HG03520 (cell line): Measurements from ENCODE around the gene MBOAT7.

ENCODE experiments used
- ATAC-seq: cut with Tn5 transposase; IDR thresholded peaks from one replicate; pipeline ENCODE4 v1.9.1; 2021; ENCODE audit warnings: mild to moderate bottlenecking, moderate library complexity; ENCODE audit not compliant: unreplicated experiment

Gene MBOAT7

DNA sequence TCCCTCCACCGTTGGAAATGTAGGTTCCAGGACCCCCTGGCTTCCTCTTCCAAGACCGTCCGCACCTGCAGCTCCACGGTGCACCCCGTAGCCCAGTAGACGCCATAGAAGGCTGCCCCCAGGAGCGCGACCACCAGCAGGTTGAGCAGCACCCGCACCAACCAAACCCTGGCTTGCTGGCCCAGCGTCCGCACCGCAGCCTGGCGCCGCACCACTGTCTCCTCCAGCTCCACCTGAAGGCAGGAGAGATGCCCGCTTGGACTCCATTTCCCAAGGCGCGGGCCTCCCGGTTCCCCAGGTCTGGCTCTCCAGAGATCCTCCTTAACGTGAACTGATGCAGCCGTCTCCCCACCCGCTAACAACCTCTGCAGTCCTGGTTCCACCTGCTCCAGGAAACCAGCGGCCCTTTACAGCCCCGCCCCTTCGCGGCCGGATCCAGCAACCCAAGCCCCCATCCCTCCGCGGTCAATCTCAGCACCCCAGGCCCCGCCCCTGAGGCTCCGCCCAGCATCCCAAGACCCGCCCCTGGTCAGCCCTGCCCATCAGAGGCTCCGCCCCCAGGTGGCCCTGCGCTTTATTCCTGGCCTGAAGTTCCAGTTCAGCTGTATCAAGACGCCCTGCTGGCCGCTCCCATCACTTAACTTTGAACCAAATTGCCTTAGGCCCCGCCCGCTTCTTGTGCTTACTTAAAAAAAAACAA is 24.9 kb downstream of the MBOAT7 start:
- no peak for ATAC-seq

DNA sequence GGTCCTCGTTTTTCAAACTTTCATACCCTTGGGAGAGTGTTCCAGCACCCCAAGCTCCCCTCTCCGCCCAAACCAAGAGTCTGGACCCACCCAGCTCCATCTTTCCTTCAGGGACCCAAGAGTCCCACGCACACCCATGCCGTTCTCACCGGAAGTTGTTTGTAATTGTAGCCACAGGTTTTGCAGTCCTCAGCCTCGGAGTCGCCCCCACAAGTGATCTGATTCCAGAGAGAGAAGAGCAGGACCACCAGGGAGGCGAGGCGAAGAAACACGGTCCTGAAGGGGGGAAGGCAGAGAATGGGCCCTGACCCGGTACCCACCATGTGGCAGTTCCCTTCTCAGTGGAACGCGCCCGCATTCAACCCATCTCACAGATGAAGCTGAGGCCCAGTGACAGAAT is 26.5 kb downstream of the MBOAT7 start:
- ATAC-seq = no peak

DNA sequence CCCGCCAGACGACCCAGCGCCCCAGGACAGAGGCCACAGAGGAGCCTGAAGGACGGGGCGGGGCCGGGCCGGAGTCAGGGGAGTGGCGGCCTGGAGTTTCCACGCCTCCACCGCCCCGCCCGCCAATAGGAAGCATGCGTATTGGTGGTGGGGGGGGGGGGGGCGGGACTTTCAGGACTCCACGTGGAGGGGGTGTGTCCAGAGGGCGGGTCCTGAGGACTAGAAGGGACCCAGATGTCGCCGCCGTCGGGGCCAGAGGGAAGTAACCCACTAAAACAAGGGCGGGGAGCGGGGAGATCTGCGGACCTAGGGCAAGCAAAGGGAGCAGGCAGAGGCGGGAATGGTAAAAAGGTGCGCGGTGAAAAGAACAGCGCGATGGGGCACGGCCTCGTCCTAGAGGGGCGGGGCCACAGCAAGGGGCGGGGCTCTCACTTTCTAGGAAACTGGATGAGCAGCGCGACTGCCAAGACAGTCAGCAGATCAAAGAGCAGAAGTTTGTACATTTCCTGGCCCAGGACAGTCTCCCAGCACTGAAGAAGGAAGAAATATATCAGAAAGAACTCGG is 27.1 kb downstream of the MBOAT7 start:
- ATAC-seq = no peak

DNA sequence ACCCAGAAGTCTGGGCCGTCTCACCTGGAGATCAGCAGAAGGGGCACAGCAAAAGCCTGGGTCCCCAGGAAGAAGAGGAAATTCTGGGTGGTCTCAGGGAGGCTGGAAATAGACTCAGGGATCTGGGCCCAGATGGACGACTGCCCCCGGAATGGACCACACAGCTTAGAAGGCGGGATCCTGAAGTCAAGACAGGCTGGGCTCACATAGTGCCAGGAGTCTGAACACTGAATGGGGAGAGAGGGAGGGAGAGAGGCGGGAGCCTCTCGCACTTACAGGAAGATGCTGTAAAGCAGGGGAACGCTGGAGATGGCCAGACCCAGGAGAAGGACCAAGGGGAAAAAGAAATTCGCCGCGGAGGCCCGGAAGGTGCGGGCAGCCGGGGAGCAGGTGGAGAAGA is 28.5 kb downstream of the MBOAT7 start:
- no peak for ATAC-seq

DNA sequence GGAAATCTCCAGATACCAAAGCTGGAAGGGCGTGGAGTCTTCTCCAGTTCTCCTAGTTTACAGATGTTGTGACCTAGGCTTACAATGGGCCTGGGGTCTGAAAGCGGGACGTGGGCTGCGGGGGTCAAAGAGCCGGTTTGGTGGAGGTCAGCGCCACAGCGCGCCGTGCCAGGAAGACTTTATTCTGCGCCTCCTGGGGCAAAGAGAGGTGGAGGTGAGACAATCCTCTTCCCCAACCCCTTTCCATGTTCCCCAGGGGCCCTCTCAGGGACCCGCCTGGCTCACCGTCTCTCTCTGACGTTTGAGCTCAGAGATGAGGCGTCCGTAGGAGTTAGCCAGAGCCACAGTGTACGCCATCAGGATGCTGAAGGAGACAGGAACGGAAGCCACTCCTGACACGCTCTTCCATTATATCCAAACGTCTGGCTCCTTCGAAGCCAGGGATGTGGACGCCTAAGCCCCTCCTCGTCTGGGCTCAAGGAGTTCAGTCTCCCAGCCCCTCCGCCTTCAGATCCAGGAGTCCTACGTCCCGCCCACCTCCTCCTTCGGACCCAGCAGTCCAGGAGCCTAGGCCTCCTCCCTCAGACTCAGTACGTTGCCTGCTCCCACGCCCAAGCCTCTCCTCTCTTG is 29.1 kb downstream of the MBOAT7 start:
- ATAC-seq = no peak

DNA sequence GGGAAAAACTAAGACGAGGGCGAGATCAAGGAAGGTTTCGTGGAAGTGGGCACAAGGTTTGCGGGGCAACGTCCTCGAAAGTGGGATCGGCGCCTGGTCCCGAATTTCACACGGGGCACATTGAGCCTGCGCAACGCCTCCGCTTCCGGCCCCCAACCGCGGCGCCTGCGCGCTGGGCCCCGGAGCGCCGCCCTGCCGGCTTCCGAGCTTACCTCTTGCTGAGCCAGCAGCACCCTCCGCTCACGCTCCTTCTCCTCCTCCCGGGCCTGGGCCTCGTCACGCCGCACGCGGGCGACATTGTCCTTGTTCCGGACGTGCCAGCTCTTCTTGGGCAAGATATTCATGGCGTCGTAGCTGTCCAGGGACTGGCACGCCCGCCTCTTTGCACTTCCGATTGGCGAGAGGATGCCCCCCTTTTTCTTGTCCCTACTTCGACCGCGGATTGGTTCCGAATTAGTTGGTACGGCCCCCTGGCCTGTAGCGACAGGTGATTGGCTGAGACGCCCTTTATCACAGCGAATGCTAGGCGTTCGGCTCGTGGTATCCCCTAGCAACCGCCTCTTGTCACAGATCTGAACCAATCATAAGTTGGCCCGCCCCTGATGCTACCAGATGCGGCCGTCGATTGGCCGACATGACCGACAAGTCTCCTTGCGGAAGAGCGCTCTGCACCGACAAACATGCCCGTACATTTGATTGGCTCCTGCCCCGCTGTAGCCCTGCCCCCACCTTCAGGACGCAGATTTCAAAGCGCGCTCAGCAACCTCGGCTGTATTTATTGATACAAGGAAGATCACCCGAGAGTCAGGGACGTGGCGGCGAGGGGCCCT is 29.8 kb downstream of the MBOAT7 start, which contains the start of gene LENG1:
TSS of gene LENG1 (minus strand) at position 370 of the 830 bp plus-strand sequence. CDS start at position 344, 26 bp downstream.
- peak; percentile 89 for ATAC-seq

DNA sequence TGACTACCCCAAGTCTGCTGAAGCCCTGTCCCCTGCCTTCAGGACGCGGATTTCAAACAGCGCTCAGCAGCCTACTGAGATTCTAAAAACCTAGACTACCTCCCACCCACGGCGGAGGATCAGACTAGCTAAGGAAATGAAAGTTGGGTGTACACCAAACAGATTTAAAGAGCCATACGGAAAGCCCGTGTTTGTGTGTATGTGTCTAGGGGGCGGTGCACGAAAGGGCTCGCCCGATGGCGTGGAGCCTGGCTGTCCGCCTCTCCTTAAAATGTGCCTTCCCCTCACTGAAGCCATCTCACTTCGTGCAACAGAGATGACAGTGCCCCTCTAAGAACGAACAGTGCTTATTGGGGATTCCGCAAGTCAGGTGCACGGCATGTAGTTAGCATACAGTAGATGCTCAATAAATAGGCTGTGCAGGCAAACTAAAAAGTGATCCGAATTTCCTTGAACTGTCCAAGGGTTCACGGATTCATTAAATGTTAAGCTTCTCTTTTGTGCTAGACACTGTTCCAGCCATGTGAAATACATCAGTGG is 30.5 kb downstream of the MBOAT7 start:
- ATAC-seq = no peak

DNA sequence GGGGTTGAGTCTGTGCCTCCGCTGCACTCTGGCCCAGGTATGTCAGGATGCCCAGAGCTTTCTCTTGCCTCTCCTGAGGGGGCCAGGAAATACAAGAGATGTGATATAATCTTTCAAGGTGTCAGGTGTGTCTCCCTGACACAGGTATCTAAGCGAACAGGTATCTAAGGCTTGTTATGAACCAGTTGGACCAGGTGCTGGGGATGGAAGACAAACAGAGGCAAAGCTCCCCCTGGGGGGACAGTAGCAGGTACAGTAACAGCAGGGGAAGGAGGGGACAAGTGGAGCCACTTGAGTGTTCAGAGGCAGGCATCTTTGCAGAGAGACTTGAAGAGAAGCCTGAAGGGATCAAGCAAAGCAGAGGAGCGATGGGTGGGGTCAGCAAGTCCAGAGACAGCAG is 32.4 kb downstream of the MBOAT7 start:
- ATAC-seq = no peak

DNA sequence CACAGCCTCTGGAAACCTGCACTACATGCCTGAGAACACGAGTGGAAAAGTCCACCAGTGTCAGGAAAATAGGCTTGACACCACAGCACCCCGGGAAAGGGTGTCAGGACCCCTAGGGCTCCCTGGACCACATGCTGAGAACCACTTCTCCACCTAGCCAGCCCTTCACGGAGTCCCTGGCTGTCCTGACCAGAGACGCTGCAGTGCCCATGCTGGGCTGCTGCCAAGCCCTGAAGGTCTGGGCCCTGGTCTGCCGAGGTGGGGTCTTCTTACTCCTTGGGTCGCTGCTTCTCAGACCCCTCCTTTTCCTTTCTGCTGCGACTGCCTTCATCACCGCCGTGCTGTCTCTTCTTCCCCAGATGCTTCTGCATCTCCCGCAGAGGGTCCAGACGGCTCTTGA is 32.9 kb downstream of the MBOAT7 start:
- no peak for ATAC-seq

DNA sequence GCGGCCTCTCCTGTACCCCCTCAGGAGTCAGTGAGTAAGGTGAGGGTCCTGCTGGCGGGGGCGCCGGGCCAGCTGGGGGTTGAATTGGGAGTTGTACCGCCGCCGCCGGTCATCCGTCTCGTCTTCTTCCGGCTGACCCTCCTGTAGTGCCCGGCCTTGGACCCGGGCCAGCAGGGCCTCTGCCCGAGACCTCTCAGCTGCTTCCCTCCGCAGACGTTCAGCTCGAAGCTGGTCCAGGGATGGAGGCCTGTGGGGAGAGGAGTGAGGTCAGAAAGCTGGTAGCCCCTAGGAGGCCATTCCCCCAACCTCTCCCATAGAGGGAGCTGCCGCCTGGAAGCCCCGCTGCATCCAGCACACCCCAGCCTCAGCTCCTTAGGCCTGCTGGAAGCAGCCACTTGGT is 33.7 kb downstream of the MBOAT7 start:
- no peak for ATAC-seq

DNA sequence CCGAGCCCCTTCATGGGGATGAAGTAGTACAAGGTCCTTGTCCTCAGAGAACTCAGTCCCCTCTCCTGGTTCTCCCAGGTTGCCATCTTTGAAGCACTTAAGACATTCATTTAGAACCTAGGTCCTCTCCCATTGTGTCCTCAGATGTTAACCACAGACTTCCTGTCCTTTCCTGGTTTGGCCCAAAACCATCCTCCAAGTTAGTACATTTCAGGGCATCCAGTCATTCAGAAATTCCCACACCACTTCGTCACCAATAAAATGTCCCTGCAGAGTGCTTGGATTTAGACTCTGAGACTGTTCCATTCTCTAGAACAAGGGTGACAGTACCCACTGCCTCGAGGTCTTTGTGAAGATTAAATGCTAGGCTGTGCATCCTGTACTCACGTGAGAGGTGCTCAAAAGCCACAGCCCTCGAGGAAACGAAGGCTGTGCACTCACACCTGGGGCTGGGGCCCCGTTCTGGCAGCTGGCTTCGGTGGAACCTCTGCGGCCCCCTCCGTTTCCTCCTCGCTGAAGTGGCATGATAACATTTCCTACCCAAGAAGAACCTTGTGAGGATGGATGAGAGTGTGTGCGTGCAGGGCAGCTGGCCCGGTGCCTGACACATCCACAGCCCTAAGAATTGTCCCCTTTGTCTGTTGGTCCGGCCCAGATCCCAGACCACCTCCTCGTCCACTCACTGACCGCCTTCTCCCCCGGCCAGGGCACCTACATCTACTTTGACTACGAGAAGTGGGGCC is 34.6 kb downstream of the MBOAT7 start:
- no peak for ATAC-seq

DNA sequence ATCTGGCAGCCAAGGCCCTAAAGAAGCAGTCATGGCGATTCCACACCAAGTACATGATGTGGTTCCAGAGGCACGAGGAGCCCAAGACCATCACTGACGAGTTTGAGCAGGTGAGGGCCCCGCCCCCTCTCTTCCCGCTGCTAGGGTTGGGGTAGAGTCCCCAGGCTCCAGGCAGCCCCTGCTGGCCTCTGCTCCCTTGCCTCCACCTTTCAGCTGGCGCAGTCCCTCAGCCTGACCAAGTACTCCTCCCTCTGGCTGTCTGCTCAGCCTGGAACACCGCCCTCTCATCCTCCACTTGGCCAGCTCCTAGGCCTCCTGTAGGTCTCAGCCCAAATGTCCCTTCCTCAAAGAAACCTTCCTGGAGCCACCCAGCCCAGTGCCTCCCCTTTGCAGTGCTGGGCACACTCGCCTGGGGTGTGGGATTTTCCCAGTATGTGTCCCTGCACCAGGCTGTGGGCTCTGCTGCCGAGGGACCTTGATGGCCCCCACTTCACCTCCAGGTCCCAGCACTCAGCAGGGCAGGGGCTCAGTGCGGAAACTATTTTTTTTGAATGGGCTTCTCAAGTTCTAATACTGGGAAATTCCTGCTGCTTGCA is 35.6 kb downstream of the MBOAT7 start:
- ATAC-seq = no peak

DNA sequence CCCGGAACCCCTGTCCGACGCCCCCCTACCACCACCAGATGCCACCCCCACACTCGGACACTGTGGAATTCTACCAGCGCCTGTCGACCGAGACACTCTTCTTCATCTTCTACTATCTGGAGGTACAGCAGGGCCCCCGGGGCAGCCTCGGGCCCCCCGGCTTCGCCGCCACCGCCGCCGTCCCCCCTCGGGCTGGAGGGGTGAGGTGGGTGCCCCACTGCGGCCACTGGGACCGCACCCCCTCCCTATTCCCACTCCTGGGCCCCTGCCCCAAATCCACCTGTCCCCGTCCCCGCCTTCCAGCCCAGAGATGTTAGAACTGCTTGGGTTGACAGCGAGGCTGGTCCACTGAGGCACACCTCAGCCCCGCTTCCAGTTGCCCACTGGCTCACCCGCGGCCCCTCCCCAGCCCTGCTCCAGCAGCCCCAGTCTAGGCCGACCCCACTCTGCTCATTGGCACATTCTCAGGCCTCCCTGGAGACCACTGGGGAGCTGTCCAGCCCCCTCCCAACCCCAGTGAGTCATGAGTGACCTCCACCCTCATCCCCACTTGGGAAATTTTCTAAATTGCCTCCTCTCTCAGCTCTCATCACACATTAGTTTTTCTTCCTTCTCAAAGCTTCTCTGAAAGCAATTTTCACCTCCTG is 36.4 kb downstream of the MBOAT7 start:
- no peak for ATAC-seq

DNA sequence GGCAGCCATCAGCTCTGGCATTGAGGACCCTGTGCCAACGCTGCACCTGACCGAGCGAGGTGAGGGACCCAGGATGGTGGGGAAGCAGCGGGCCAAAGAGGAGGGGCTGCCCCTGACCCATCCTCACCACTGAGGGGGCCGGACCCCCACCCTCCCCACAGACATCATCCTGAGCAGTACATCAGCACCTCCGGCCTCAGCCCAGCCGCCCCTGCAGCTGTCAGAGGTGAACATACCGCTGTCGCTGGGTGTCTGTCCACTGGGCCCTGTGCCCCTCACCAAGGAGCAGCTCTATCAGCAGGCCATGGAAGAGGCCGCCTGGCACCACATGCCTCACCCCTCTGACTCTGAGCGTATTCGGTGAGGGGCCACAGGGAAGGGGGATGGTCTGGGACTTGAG is 37.1 kb downstream of the MBOAT7 start:
- no peak for ATAC-seq

DNA sequence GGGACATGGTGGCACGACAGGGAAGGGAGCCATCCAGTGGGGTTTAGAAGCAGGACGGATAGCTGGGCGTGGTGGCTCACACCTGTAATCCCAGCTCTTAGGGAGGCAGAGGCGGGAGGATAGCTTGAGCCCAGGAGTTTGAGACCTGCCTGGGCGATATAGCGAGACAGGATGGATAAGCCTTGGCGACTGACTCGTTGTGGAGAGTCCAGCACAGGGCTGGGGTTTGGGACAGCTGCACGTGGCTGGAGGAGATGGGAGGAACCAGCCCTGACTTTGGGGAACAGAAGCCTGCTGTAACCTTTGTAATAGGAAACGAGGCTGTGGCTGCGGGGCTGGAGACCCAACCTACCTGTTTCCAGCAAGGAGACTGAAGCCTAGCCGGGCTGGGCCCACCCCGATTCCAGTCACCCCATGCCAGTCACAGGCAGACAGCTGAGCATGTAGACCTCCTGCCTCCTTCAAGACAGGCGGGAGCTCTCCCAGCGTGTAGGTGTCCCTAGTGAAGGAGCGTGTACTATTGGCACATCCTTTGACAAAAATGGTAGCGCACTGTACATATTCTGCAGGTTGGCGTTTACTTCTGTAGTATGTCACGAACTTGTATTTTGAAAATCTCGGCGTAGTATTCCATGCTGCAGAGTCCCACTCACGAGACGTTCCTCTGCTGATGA is 37.9 kb downstream of the MBOAT7 start:
- no peak for ATAC-seq

DNA sequence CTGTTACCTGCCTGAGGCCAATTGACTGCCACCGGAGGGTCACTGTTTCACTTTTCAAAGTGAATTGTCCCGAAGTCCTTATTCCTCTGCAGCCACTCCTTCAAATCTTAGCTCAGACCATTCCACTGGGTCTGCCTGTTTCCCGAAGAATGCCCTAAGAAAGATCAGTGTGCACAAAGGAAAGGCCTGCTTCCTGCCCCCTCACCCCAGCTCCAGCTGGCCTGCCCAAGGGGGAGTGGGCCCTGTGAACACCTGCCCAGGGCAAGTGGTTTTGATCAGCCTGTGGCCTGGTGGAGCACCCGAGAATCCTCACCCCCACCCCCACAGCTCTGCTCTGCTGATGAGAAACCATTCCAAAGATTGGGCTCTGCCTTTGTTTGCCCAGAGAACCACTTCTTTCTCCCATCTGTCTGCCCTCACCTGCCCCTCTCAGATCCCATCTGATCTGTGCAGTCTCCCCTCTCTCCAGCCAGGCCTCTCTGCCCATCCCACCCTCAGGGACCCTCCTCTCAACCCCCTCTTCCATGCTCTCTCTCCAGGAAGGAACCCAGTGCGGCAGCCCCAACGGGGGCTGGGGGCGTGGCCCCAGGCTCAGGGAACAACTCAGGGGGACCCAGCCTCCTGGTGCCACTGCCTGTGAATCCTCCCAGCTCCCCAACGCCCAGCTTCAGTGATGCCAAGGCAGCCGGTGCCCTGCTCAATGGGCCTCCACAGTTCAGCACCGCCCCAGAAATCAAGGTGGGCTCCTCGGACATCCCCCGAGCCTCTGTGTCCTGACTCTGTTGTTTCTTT is 40.2 kb downstream of the MBOAT7 start:
- no peak for ATAC-seq

DNA sequence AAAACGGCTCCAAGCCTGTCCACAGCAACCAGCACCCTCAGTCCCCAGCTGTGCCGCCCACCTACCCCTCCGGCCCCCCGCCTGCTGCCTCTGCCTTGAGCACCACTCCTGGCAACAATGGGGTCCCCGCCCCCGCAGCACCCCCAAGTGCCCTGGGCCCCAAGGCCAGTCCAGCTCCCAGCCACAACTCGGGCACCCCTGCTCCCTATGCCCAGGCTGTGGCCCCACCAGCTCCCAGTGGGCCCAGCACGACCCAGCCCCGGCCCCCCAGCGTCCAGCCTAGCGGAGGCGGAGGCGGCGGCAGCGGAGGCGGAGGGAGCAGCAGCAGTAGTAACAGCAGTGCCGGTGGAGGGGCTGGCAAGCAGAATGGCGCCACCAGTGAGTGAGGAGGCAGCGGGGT is 41.2 kb downstream of the MBOAT7 start:
- no peak for ATAC-seq

DNA sequence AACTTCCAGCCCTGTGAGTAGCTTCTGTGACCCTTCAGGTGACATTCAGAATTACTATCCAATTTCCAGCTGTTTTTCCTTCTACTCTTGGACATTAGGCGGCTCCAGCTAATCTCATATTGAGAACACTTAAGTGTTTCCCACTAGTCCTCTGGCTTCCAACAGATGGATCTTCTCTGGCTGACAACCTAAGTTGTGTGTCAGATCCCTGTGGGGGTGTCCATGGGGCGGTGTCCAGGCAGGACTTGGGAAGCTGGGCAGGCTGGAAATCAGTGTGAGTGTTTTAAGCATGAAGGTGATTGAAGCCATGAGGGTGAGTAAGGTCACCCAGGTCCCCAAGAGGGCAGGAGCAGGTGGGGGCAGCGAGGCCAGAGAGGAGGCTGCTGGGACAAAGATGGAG is 41.7 kb downstream of the MBOAT7 start:
- no peak for ATAC-seq
